Fibroblast of the aortic adventitia (primary cell): Measurements from ENCODE around the gene KCNH3. TPM values are rescaled to one million over a fixed set of nuclear protein-coding genes. Genes with fewer than 3 reads are reported as not detected.

Experiments used
- DNase-seq: peaks from one replicate; pipeline ENCODE4 v3.0.0-alpha.2; 2010; ENCODE audit warnings: low read depth
- H3K4me3 ChIP-seq: 2 replicates; pipeline ENCODE4 v1.5.1; 2011; ENCODE audit warnings: low read depth, mild to moderate bottlenecking, control low read depth, low read length, moderate library complexity
- CTCF ChIP-seq: IDR thresholded peaks from 2 replicates; pipeline ENCODE4 v1.5.1; 2011; ENCODE audit warnings: mild to moderate bottlenecking, low read length, control low read depth, inconsistent platforms; ENCODE audit not compliant: insufficient read depth
- total RNA-seq: library from RNA; depleted of rRNA; stranded (reverse); fragments of >200 nt; gene quantifications from 2 replicates; pipeline ENCODE4 v1.2.3, GENCODE V29; 2012; ENCODE audit warnings: low replicate concordance

KCNH3 gene
- total RNA-seq, 1 donor = 0.18 TPM

- no peak for DNase-seq
- no peak for TF ChIP-seq CTCF
- H3K4me3 ChIP-seq = peak overlapping the region; percentile 100
Observed at GRCh38 chr12:49567302-49567610, 28.4 kb downstream of the KCNH3 start.

- peak; percentile 94 for DNase-seq
- H3K4me3 ChIP-seq = peak within 1 kb of the TSS; percentile 100
- no peak for TF ChIP-seq CTCF
Observed at GRCh38 chr12:49567611-49568441, 29.0 kb downstream of the KCNH3 start, which contains the start of gene MCRS1. MCRS1 (minus strand) TSS chr12:49568142; CDS start chr12:49566731, 1,411 bp downstream.

GRCh38 chr12:49568442-49569162, 29.8 kb downstream of the KCNH3 start:
- H3K4me3 ChIP-seq = peak overlapping the region; percentile 100
- TF ChIP-seq CTCF = no peak
- DNase-seq = no peak

- H3K4me3 ChIP-seq = no peak overlapping the region
- DNase-seq = no peak
Observed at GRCh38 chr12:49577589-49578315, 38.9 kb downstream of the KCNH3 start.

GRCh38 chr12:49578471-49579112, 39.8 kb downstream of the KCNH3 start:
- TF ChIP-seq CTCF = no peak

More at GRCh38 chr12:49577589-49578315, 38.9 kb downstream of the KCNH3 start:
- TF ChIP-seq CTCF = no peak

More at GRCh38 chr12:49578471-49579112, 39.8 kb downstream of the KCNH3 start:
- no peak for DNase-seq
- no peak overlapping the region for H3K4me3 ChIP-seq
